ENCODE data around the gene RPS16. TPM values are rescaled to one million over a fixed set of nuclear protein-coding genes. Genes with fewer than 3 reads are reported as not detected.

Gene RPS16
- total and polyA plus RNA-seq, 2 of the 13 experiments (the other 11 are each of a cell fraction or from before 2014, with no cell fraction given), result 488 to 2,583 TPM

DNA sequence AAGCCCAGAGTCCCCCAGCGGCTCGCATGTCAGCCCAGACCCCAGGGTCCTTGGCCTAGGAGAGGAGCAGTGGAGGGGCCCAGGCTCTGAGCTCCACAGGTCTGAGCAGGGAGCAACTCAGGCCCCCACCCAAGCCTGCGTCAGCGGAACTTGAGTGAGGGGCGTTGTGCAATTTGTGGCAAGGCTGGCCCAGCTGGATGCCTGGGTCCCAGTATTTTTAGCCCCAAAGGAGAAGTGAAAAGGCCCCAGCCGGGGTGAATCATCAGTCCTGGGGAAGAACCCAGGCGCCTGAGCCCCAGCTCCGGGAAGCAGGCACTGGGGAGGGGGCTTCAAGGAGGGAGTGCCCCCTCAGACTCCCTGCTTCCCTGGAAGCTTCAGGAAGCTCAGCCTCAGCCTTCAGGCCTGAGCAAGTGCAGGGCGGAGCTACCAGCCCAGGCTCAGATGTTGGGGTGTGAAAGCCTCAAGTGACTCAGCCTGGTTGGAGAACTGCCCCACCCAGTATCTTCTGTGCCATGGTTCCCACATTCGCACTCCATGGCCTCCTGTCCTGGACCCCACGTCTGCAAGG is 37.4 kb downstream of the RPS16 start (continued):
- TF ChIP-seq ZBTB3 (CRISPR knock-in tag; IDR thresholded peaks at IDR 0.05; ENCODE audit: borderline replicate concordance, low read depth) (no peak), ZNF879 (CRISPR knock-in tag; IDR thresholded peaks at IDR 0.05) (no peak), KDM2A (CRISPR knock-in tag; IDR thresholded peaks at IDR 0.05; ENCODE audit: borderline replicate concordance, low read depth) (0 out of 2 replicates have a peak, but pooled peaks have one; percentile 12), DR1 (CRISPR knock-in tag; IDR thresholded peaks at IDR 0.05) (no peak), ZNF281 (CRISPR knock-in tag; IDR thresholded peaks at IDR 0.05; ENCODE audit: borderline replicate concordance) (no peak), HIVEP1 (CRISPR knock-in tag; IDR thresholded peaks at IDR 0.05) (no peak), KMT2A (CRISPR knock-in tag; IDR thresholded peaks at IDR 0.05) (no peak), NFE2 (CRISPR knock-in tag; IDR thresholded peaks at IDR 0.05) (no peak)

Data from HepG2 (cell line).